T-helper 2 cell (primary cell): ENCODE results near the gene PRDX5.

Experiments used
- DNase-seq, 5 experiments: peaks; one replicate each; pipeline versions ENCODE4 v3.0.0 to v3.0.0-alpha.2; 2012 to 2022

Gene PRDX5

DNA sequence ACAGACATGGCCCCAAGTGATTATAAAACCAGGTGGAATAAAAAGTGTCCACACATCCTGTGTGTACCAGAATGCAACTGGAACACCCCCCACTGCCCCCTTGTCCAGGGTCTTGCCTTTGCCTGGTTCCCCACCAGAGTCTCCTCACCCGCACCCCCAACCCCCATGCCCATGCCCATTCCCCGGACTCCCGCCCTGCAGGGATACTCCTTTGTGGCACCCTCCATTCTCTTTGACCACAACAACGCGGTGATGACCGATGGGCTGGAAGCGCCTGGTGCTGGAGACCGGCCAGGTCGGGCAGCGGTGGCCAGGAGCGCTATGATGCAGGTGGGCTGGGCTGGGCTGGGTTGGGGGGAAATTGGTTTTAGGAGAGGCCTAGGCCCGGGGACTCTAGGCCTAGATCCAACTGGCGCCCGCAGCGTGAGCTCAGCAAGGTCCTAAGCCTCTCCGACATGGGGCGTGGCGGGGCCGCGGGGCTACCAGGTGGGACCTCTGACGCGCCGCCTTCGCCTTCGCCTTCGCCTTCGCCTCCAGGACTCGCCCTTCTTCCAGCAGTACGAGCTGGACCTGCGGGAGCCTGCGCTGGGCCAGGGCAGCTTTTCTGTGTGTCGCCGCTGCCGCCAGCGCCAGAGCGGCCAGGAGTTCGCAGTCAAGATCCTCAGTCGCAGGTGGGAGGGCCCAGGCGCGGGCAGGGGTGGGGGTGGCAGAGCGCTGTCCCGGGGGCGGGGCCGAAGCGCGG, 50.2 kb downstream of the PRDX5 start:
- DNase-seq: no peak

GRCh38 chr11:64368673-64369074, 50.8 kb downstream of the PRDX5 start:
- no peak for DNase-seq

DNA sequence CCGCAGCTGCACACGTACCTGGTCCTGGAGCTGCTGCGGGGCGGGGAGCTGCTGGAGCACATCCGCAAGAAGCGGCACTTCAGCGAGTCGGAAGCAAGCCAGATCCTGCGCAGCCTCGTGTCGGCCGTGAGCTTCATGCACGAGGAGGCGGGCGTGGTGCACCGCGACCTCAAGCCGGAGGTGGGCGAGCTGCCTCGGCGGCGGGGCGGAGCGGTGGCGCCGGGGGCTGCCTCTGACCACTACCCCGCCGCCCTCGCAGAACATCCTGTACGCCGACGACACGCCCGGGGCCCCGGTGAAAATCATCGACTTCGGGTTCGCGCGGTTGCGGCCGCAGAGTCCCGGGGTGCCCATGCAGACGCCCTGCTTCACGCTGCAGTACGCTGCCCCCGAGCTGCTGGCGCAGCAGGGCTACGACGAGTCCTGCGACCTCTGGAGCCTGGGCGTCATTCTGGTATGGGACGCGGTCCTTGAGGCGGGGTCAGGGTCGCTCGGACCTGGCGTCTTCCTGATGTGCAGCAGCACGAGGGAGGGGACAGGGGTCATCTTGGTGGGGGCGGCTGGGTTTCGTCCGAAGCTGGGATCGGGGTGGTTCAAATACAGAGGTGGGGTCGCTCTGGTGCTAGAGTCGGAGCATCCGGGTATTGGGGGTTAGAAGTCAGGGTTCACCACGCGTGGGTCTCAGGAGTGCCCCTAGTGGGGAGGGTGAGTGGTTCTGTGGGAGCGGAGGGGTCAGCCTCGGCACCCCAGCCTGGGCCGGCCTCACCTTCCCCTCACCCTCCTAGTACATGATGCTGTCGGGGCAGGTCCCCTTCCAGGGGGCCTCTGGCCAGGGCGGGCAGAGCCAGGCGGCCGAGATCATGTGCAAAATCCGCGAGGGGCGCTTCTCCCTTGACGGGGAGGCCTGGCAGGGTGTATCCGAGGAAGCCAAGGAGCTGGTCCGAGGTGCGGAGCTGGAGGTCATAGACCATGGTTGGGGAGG, 51.8 kb downstream of the PRDX5 start:
- DNase-seq: no peak

DNA sequence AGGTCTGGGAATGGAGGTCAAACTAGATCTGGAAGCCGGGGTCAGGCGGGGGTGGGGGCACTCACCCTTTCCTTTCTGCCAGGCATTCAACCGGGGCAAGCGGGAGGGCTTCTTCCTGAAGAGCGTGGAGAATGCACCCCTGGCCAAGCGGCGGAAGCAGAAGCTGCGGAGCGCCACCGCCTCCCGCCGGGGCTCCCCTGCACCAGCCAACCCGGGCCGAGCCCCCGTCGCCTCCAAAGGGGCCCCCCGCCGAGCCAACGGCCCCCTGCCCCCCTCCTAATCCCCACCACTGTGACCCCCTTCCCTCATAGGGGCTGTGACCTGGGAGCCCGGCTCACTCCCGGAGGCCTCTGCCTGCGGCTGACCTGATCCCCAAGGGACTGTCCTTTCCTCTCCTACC, 53.3 kb downstream of the PRDX5 start:
- no peak for DNase-seq
